Posterior cingulate gyrus (tissue), 11 donors: Measurements from ENCODE around the gene PRKD3.
A peak's percentile ranks its signal among the peaks of the same experiment; 100 is the strongest.

Experiments
- DNase-seq, 10 donors: peaks; one replicate each; pipeline versions ENCODE4 v3.0.0 to v3.0.0-alpha.2; 2020 to 2021; ENCODE audit warnings: mixed read lengths in 3 of 10
- intact Hi-C: fragments of 100-400 bp; cut with DNase I; formaldehyde crosslinking; loops from one replicate; pipeline ENCODE4 v1.15.1; 2023

Gene PRKD3

GRCh38 chr2:37343537-37344434, 19.2 kb upstream of the PRKD3 start:
- peak in 3 of 10 donors; percentile 22 to 31 (median 26) for DNase-seq

DNA sequence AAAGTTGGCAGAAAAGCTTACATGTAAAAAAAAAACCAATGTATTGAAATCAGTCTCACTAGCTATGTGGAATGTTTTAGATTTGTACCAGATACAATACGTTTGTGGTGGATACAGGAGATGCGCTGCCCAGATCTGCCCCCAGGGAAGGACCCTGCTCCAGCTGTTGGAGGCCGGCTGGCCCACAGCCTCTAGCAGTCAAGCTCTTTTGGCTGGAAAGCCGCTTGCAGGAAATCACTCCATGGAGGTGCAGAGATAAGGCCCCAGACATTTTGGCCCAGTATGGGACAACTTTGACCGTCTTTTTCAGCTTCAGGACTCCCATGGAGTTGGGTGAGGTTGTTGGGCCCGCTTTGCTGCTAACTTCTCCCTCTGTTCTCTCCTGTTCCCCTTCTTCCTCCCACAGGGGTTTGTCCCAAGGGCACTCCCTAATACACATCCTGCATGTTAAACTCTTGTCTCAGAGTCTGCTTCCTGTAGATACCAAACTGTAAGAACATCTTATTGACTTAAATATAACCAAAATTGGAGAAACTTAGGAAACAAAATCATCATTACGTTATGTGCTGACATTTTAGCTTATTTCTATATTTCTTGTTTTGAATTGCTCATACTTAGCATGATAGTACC, 18.1 kb upstream of the PRKD3 start:
- intact Hi-C loops = no loop called here
- no peak for DNase-seq

More at GRCh38 chr2:37343537-37344434, 19.2 kb upstream of the PRKD3 start:
- intact Hi-C loops = no loop called here

- no peak for DNase-seq
- intact Hi-C loops = no loop called here
These were observed 16.0 kb upstream of the PRKD3 start for GRCh38 chr2:37340637-37341036.

DNA sequence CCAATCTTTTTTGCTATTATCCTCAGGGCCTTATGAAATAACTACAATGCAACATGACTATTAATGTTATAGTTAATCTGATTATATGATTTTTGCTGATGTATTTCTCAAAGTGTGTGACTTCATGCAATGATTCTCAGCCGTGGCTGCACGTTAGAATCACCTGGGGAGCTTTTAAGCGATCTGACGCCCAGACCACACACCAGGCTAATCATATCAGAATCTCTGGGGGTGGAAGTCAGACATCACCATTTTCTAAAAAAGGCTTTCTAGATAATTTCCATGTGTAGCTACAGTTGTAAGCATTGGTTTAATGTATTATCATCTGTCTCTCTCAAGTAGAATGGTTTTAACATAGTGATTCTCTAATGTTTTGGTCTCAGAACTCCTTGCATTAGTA, 14.3 kb upstream of the PRKD3 start:
- intact Hi-C loops = no loop called here
- no peak for DNase-seq

- intact Hi-C loops = no loop called here
- DNase-seq = peak in 1 of 10 donors; percentile 23
These were observed 13.1 kb upstream of the PRKD3 start for GRCh38 chr2:37337620-37338280.

GRCh38 chr2:37335604-37336003, 11.0 kb upstream of the PRKD3 start:
- intact Hi-C loops = no loop called here
- DNase-seq = no peak

DNA sequence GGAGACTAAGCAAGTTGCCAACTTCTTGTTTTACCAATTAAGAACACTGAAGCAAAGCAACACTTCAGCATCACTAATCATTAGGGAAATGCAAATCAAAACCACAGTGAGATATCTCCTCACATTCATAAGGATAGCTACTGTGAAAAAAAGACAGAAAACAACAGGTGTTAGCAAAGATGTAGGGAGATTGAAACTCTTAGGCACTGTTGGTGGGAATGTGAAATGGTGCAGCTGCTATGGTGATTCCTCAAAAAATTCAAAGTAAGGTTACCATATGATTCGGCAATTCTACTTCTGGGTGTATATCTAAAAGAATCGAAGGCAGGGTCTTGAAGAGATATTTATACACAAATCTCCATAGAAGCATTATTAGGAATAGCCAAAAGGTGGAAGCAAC, 8.6 kb upstream of the PRKD3 start:
- DNase-seq = no peak
- intact Hi-C loops = no loop called here

- DNase-seq = no peak
- intact Hi-C loops = no loop called here
These were observed 7.9 kb upstream of the PRKD3 start for GRCh38 chr2:37332560-37332959.

DNA sequence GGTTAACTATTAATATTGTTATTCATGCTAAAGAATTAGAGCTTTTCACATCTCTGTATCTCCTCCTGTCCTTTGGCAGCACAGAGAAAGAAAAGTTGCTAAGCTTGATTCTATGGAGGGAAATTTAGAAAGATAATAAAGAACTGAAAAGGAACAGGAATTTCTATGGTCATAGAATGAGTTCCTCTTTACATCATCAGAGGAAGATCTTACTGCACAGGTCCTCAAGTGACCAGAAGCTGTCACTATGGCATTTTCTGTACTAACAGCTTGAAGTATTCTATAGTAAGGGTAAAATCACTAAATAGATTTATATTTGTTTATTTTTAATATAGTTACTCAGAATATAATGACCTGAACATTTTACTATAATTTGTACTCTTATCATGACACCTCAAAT, 6.0 kb upstream of the PRKD3 start:
- intact Hi-C loops = no loop called here
- no peak for DNase-seq

GRCh38 chr2:37326866-37327634, 2.4 kb upstream of the PRKD3 start:
- intact Hi-C loops = no loop called here
- no peak for DNase-seq

GRCh38 chr2:37326285-37326684, 1.7 kb upstream of the PRKD3 start:
- intact Hi-C loops = no loop called here
- no peak for DNase-seq

- no peak for DNase-seq
- intact Hi-C loops = no loop called here
These were observed 1.0 kb upstream of the PRKD3 start for GRCh38 chr2:37325625-37326071.

DNA sequence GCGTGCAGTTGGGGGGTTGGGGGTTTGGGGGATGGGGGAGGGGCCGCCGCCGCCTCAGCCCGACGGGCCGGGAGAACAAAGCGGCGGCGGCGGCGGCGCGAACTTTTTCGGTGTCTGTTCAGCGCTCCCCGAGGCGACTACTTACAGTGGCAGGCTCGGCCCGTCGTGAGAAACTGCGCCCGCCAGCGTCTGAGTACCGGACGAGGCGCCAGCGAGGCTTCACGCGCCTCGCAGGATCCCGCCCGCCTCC, 172 bp downstream of the PRKD3 start:
- intact Hi-C loops = loop anchor here (5.0 kb wide), 2 partner anchors 92 to 162 kb away; partner anchors contain the start of genes CEBPZ and NDUFAF7
- peak in 8 of 10 donors; percentile 26 to 87 (median 54) for DNase-seq

GRCh38 chr2:37323781-37324535, 675 bp downstream of the PRKD3 start:
- intact Hi-C loops = loop anchor here (5.0 kb wide), 2 partner anchors 92 to 162 kb away; partner anchors contain the start of genes CEBPZ and NDUFAF7
- peak in 3 of 10 donors; percentile 35 to 81 (median 71) for DNase-seq

- intact Hi-C loops = loop anchor here (5.0 kb wide), 2 partner anchors 91 to 161 kb away; partner anchors contain the start of genes CEBPZ and NDUFAF7
These were observed 1.4 kb downstream of the PRKD3 start for GRCh38 chr2:37323176-37323780.

DNA sequence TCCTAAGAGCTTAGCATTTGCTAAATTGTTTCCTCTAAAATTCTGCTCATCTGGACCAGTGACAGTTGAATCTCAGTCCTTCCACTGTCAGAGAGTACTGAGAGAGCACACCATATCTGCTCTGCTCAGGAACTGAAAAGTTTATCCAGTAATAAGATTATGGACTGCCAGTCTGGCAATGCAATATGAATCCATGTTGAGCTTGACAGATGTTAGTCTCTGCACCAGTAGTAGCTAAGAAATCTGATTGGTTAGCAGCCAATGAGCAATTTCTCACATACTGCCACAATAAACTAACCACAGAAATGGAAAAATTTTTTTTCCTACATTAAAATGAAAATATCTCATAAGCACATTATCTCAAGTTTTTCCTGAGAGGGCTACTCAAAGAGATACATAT, 2.3 kb downstream of the PRKD3 start:
- intact Hi-C loops = loop anchor here (5.0 kb wide), 2 partner anchors 90 to 160 kb away; partner anchors contain the start of genes CEBPZ and NDUFAF7
- DNase-seq = no peak

More at GRCh38 chr2:37323176-37323780, 1.4 kb downstream of the PRKD3 start:
- no peak for DNase-seq

DNA sequence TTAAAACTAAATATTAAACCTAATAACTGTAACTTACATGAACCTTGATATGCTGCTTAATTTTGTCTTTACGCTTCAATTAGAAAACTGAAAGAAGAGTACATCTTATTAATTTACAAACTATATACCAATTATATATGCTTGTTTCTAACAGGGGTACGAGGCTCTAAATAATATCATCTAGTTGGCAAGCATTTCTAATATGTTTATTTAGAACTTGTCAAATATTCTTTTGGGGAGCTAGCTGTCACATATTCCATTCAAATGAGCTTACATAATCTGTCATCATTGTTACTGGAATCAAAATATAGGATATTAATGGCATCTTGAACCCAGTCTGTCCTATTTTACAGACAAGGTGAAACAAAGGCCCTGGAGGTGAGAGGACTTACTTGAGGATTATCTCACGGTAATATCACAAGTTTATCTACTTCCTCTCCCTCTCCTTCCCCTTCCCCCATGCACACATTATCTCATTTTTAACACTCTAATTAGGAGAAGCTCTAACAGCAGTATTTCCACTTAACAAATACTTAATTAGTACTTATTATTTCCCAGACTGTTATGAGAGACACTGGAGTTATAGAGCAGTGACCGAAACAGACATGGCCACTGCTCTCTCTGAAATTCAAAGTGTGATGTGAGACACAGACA, 3.5 kb downstream of the PRKD3 start:
- intact Hi-C loops = loop anchor here (5.0 kb wide), 2 partner anchors 89 to 159 kb away; partner anchors contain the start of genes CEBPZ and NDUFAF7
- DNase-seq = no peak
